HepG2 (cell line): ENCODE measurements around the gene ENTPD6. TPM values are rescaled to one million over a fixed set of nuclear protein-coding genes. Genes with fewer than 3 reads are reported as not detected.
A peak's percentile ranks its signal among the peaks of the same experiment; 100 is the strongest.

Experiments
- CBX1 ChIP-seq: IDR thresholded peaks from one replicate; pipeline ENCODE4 v1.6.1; 2016; ENCODE audit warnings: antibody characterized with exemption, low read depth
- CHCHD3 ChIP-seq: sonication (generic); formaldehyde crosslinking; IDR thresholded peaks from 2 replicates; pipeline ENCODE4 v1.8.0; 2022; ENCODE audit warnings: mild to moderate bottlenecking, missing genetic modification reagents, moderate library complexity
- DNMT3B ChIP-seq: conservative IDR thresholded peaks from 2 replicates; pipeline ENCODE4 v1.6.1; 2016; ENCODE audit warnings: missing biosample characterization, control low read depth
- KLF6 ChIP-seq: IDR thresholded peaks from 2 replicates; pipeline ENCODE4 v1.8.0; 2016; ENCODE audit warnings: missing biosample characterization, missing genetic modification reagents
- MAF1 ChIP-seq: sonication (generic); formaldehyde crosslinking; IDR thresholded peaks from 2 replicates; pipeline ENCODE4 v1.5.0; 2020; ENCODE audit warnings: missing genetic modification reagents, borderline replicate concordance
- MBNL3 ChIP-seq: fragments of 250-450 bp; sonication (Bioruptor Pico); conservative IDR thresholded peaks from 2 replicates; pipeline ENCODE4 v1.8.0; 2022; ENCODE audit warnings: mild to moderate bottlenecking, inconsistent platforms
- MEF2D ChIP-seq: sonication (generic); formaldehyde crosslinking; IDR thresholded peaks from 2 replicates; pipeline ENCODE4 v1.5.1; 2020; ENCODE audit warnings: mild to moderate bottlenecking, missing genetic modification reagents
- ZNF430 ChIP-seq: sonication (generic); formaldehyde crosslinking; IDR thresholded peaks from 2 replicates; pipeline ENCODE4 v1.9.0; 2021; ENCODE audit warnings: mild to moderate bottlenecking, missing genetic modification reagents
- ZNF605 ChIP-seq: sonication (generic); formaldehyde crosslinking; IDR thresholded peaks from 2 replicates; pipeline ENCODE4 v1.8.0; 2022; ENCODE audit warnings: mild to moderate bottlenecking, missing genetic modification reagents
- ZSCAN22 ChIP-seq: sonication (generic); formaldehyde crosslinking; IDR thresholded peaks from 2 replicates; pipeline ENCODE4 v1.4.0; 2020; ENCODE audit warnings: mild to moderate bottlenecking, missing genetic modification reagents
- polyA plus RNA-seq, 8 experiments: library from polyadenylated mRNA; depleted of rRNA in 3 of 8; stranded (reverse) in 7 of 8; unstranded in 1 of 8; fragments of >200 nt; fragmentation: Illumina TruSeq in 4 of 8; extraction: Trizol in 4 of 8; gene quantifications; 2 replicates each; pipeline versions ENCODE4 v1.2.1 to v1.2.3, GENCODE V29; 2011 to 2016; ENCODE audit warnings: low read depth in 4 of 8, missing spikeins in 1 of 8, mixed read lengths in 1 of 8; ENCODE audit not compliant: insufficient read depth in 1 of 8
- total RNA-seq, 5 experiments: library from RNA; depleted of rRNA; stranded (reverse); fragments of >200 nt; fragmentation: Illumina TruSeq; extraction: Trizol; gene quantifications; 2 replicates each; pipeline ENCODE4 v1.2.3, GENCODE V29; 2016; ENCODE audit warnings: low read depth in 1 of 5
- TF ChIP-seq, protein P1 (sequence below): sonication (generic); formaldehyde crosslinking; IDR thresholded peaks from 2 replicates; pipeline ENCODE4 v1.4.0; 2020; ENCODE audit warnings: missing genetic modification reagents
- TF ChIP-seq, protein P2 (sequence below): sonication (generic); formaldehyde crosslinking; IDR thresholded peaks from 2 replicates; pipeline ENCODE4 v1.4.0; 2020; ENCODE audit warnings: missing genetic modification reagents, borderline replicate concordance
- TF ChIP-seq, protein P3 (sequence below): sonication (generic); formaldehyde crosslinking; IDR thresholded peaks from 2 replicates; pipeline ENCODE4 v1.4.0; 2020; ENCODE audit warnings: missing genetic modification reagents, borderline replicate concordance
- TF ChIP-seq, protein P4 (sequence below): sonication (generic); formaldehyde crosslinking; IDR thresholded peaks from 2 replicates; pipeline ENCODE4 v1.5.1; 2020; ENCODE audit warnings: missing genetic modification reagents, mild to moderate bottlenecking, borderline replicate concordance
- TF ChIP-seq, protein P5 (sequence below): sonication (generic); formaldehyde crosslinking; IDR thresholded peaks from 2 replicates; pipeline ENCODE4 v1.8.0; 2022; ENCODE audit warnings: missing genetic modification reagents, low read depth, mild to moderate bottlenecking, borderline replicate concordance

The ENTPD6 gene
- total and polyA plus RNA-seq, 2 of the 13 experiments (the other 11 are each of a cell fraction or from before 2014, with no cell fraction given) = 164 to 172 TPM

DNA sequence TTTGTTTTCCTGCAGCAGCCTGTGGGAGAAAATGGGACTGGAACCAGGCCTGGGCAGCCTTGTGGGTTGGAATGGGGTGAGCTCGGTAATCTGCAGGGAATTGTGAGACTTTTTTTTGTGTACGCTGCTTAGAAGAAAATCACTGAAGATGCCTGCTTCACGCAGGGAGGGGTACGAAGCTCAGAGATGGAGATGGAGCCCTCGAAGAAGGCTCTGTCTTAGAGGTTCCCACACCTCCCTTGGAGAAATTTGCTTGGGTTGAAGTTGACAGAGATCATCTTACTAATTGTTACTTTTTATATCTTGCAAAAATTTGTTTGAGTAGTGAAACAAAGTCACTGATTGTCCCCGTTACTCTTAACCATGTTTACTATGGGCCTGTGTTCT, 53.3 kb downstream of the ENTPD6 start (continued):
- TF ChIP-seq, protein P1, sequence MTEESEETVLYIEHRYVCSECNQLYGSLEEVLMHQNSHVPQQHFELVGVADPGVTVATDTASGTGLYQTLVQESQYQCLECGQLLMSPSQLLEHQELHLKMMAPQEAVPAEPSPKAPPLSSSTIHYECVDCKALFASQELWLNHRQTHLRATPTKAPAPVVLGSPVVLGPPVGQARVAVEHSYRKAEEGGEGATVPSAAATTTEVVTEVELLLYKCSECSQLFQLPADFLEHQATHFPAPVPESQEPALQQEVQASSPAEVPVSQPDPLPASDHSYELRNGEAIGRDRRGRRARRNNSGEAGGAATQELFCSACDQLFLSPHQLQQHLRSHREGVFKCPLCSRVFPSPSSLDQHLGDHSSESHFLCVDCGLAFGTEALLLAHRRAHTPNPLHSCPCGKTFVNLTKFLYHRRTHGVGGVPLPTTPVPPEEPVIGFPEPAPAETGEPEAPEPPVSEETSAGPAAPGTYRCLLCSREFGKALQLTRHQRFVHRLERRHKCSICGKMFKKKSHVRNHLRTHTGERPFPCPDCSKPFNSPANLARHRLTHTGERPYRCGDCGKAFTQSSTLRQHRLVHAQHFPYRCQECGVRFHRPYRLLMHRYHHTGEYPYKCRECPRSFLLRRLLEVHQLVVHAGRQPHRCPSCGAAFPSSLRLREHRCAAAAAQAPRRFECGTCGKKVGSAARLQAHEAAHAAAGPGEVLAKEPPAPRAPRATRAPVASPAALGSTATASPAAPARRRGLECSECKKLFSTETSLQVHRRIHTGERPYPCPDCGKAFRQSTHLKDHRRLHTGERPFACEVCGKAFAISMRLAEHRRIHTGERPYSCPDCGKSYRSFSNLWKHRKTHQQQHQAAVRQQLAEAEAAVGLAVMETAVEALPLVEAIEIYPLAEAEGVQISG (CRISPR knock-in tag) = no peak
- TF ChIP-seq MBNL3 (no peak), ZSCAN22 (CRISPR knock-in tag) (peak; percentile 6; the same call in 1 of the 2 replicates), CBX1 (no peak), DNMT3B (CRISPR knock-in tag) (no peak), MEF2D (CRISPR knock-in tag) (0 out of 2 replicates have a peak, but pooled peaks have one; percentile 38), ZNF605 (CRISPR knock-in tag) (no peak), ZNF430 (no peak), CHCHD3 (no peak), KLF6 (CRISPR knock-in tag) (no peak), MAF1 (no peak)
- TF ChIP-seq, protein P2, sequence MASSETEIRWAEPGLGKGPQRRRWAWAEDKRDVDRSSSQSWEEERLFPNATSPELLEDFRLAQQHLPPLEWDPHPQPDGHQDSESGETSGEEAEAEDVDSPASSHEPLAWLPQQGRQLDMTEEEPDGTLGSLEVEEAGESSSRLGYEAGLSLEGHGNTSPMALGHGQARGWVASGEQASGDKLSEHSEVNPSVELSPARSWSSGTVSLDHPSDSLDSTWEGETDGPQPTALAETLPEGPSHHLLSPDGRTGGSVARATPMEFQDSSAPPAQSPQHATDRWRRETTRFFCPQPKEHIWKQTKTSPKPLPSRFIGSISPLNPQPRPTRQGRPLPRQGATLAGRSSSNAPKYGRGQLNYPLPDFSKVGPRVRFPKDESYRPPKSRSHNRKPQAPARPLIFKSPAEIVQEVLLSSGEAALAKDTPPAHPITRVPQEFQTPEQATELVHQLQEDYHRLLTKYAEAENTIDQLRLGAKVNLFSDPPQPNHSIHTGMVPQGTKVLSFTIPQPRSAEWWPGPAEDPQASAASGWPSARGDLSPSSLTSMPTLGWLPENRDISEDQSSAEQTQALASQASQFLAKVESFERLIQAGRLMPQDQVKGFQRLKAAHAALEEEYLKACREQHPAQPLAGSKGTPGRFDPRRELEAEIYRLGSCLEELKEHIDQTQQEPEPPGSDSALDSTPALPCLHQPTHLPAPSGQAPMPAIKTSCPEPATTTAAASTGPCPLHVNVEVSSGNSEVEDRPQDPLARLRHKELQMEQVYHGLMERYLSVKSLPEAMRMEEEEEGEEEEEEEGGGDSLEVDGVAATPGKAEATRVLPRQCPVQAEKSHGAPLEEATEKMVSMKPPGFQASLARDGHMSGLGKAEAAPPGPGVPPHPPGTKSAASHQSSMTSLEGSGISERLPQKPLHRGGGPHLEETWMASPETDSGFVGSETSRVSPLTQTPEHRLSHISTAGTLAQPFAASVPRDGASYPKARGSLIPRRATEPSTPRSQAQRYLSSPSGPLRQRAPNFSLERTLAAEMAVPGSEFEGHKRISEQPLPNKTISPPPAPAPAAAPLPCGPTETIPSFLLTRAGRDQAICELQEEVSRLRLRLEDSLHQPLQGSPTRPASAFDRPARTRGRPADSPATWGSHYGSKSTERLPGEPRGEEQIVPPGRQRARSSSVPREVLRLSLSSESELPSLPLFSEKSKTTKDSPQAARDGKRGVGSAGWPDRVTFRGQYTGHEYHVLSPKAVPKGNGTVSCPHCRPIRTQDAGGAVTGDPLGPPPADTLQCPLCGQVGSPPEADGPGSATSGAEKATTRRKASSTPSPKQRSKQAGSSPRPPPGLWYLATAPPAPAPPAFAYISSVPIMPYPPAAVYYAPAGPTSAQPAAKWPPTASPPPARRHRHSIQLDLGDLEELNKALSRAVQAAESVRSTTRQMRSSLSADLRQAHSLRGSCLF (CRISPR knock-in tag) = no peak
- TF ChIP-seq, protein P3, sequence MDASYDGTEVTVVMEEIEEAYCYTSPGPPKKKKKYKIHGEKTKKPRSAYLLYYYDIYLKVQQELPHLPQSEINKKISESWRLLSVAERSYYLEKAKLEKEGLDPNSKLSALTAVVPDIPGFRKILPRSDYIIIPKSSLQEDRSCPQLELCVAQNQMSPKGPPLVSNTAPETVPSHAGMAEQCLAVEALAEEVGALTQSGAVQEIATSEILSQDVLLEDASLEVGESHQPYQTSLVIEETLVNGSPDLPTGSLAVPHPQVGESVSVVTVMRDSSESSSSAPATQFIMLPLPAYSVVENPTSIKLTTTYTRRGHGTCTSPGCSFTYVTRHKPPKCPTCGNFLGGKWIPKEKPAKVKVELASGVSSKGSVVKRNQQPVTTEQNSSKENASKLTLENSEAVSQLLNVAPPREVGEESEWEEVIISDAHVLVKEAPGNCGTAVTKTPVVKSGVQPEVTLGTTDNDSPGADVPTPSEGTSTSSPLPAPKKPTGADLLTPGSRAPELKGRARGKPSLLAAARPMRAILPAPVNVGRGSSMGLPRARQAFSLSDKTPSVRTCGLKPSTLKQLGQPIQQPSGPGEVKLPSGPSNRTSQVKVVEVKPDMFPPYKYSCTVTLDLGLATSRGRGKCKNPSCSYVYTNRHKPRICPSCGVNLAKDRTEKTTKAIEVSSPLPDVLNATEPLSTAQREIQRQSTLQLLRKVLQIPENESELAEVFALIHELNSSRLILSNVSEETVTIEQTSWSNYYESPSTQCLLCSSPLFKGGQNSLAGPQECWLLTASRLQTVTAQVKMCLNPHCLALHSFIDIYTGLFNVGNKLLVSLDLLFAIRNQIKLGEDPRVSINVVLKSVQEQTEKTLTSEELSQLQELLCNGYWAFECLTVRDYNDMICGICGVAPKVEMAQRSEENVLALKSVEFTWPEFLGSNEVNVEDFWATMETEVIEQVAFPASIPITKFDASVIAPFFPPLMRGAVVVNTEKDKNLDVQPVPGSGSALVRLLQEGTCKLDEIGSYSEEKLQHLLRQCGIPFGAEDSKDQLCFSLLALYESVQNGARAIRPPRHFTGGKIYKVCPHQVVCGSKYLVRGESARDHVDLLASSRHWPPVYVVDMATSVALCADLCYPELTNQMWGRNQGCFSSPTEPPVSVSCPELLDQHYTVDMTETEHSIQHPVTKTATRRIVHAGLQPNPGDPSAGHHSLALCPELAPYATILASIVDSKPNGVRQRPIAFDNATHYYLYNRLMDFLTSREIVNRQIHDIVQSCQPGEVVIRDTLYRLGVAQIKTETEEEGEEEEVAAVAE (CRISPR knock-in tag) = no peak
- TF ChIP-seq, protein P4, sequence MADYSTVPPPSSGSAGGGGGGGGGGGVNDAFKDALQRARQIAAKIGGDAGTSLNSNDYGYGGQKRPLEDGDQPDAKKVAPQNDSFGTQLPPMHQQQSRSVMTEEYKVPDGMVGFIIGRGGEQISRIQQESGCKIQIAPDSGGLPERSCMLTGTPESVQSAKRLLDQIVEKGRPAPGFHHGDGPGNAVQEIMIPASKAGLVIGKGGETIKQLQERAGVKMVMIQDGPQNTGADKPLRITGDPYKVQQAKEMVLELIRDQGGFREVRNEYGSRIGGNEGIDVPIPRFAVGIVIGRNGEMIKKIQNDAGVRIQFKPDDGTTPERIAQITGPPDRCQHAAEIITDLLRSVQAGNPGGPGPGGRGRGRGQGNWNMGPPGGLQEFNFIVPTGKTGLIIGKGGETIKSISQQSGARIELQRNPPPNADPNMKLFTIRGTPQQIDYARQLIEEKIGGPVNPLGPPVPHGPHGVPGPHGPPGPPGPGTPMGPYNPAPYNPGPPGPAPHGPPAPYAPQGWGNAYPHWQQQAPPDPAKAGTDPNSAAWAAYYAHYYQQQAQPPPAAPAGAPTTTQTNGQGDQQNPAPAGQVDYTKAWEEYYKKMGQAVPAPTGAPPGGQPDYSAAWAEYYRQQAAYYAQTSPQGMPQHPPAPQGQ (CRISPR knock-in tag) = no peak
- TF ChIP-seq, protein P5, sequence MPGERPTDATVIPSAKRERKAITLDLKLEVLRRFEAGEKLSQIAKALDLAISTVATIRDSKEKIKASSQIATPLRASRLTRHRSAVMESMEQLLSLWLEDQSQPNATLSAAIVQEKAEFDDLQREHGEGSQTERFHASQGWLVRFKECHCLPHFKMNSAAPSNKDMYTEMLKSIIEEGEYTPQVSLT (CRISPR knock-in tag) = no peak
